Liver (tissue), 9 donors: ENCODE data around the gene STK11. TPM values are rescaled to one million over a fixed set of nuclear protein-coding genes. Genes with fewer than 3 reads are reported as not detected.

ENCODE experiments used
- DNase-seq: peaks from one replicate; pipeline ENCODE4 v3.0.0-alpha.2; 2017; ENCODE audit warnings: low spot score
- H3K27ac ChIP-seq, 2 donors: one replicate each; pipeline ENCODE4 v1.7.0; 2013; ENCODE audit warnings: inconsistent platforms in 2 of 2, low read length in 2 of 2, control low read depth in 1 of 2, low read depth in 1 of 2, mild to moderate bottlenecking in 1 of 2
- H3K27me3 ChIP-seq, 4 donors: one replicate each; pipeline versions ENCODE4 v1.6.1 to v1.7.0; 2013; ENCODE audit warnings: low read length in 3 of 4, inconsistent platforms in 1 of 4, mild to moderate bottlenecking in 1 of 4, moderate library complexity in 1 of 4; ENCODE audit not compliant: control insufficient read depth in 4 of 4, insufficient read depth in 4 of 4
- H3K36me3 ChIP-seq, 4 donors: one replicate each; pipeline versions ENCODE4 v1.6.1 to v1.7.0; 2013; ENCODE audit warnings: low read length in 3 of 4, mild to moderate bottlenecking in 3 of 4, low read depth in 1 of 4, moderate library complexity in 1 of 4; ENCODE audit not compliant: control insufficient read depth in 4 of 4, insufficient read depth in 3 of 4
- H3K4me1 ChIP-seq, 4 donors: one replicate each; pipeline versions ENCODE4 v1.6.1 to v1.7.0; 2013; ENCODE audit warnings: low read length in 3 of 4, mild to moderate bottlenecking in 3 of 4, moderate library complexity in 1 of 4; ENCODE audit not compliant: control insufficient read depth in 4 of 4, insufficient read depth in 4 of 4
- H3K4me3 ChIP-seq, 3 donors: one replicate each; pipeline versions ENCODE4 v1.6.1 to v1.7.0; 2013; ENCODE audit warnings: low read length in 3 of 3, control low read depth in 1 of 3, low read depth in 1 of 3, mild to moderate bottlenecking in 1 of 3
- H3K9ac ChIP-seq, 2 donors: one replicate each; pipeline ENCODE4 v1.7.0; 2013; ENCODE audit warnings: low read length in 2 of 2, mild to moderate bottlenecking in 2 of 2, moderate library complexity in 2 of 2, control low read depth in 1 of 2, low read depth in 1 of 2
- H3K9me3 ChIP-seq, 4 donors: one replicate each; pipeline versions ENCODE4 v1.6.1 to v1.7.0; 2013; ENCODE audit warnings: low read length in 3 of 4; ENCODE audit not compliant: control insufficient read depth in 4 of 4
- CTCF ChIP-seq: fragments of 150-350 bp; IDR thresholded peaks from 2 replicates; pipeline ENCODE4 v1.5.1; 2017; ENCODE audit warnings: improper control_type of control experiment, low read depth, low read length; ENCODE audit not compliant: missing input control
- EGR1 ChIP-seq, 2 donors: IDR thresholded peaks; 2 replicates each; pipeline ENCODE4 v1.6.1; 2016 to 2018; ENCODE audit warnings: antibody characterized with exemption in 2 of 2, low read depth in 2 of 2
- FOXA1 ChIP-seq: IDR thresholded peaks from 2 replicates; pipeline ENCODE4 v1.6.1; 2016; ENCODE audit warnings: antibody characterized with exemption
- FOXA2 ChIP-seq: IDR thresholded peaks from 2 replicates; pipeline ENCODE4 v1.6.1; 2016; ENCODE audit warnings: antibody characterized with exemption
- GABPA ChIP-seq, 2 donors: IDR thresholded peaks in 1 of 2; conservative IDR thresholded peaks in 1 of 2; 2 replicates each; pipeline ENCODE4 v1.6.1; 2016; ENCODE audit warnings: antibody characterized with exemption in 2 of 2, mild to moderate bottlenecking in 1 of 2, moderate library complexity in 1 of 2
- HNF4A ChIP-seq, 2 donors: conservative IDR thresholded peaks; 2 replicates each; pipeline ENCODE4 v1.6.1; 2016; ENCODE audit warnings: antibody characterized with exemption in 2 of 2, mild to moderate bottlenecking in 2 of 2
- HNF4G ChIP-seq: IDR thresholded peaks from 2 replicates; pipeline ENCODE4 v1.6.1; 2016; ENCODE audit warnings: antibody characterized with exemption
- JUND ChIP-seq, 2 donors: IDR thresholded peaks; 2 replicates each; pipeline ENCODE4 v1.6.1; 2016; ENCODE audit warnings: antibody characterized with exemption in 2 of 2
- MAX ChIP-seq: IDR thresholded peaks from 2 replicates; pipeline ENCODE4 v1.6.1; 2016; ENCODE audit warnings: antibody characterized with exemption
- NR2F2 ChIP-seq: IDR thresholded peaks from 2 replicates; pipeline ENCODE4 v1.6.1; 2016; ENCODE audit warnings: antibody characterized with exemption
- RAD21 ChIP-seq, 2 donors: IDR thresholded peaks; 2 replicates each; pipeline ENCODE4 v1.6.1; 2016; ENCODE audit warnings: antibody characterized with exemption in 2 of 2, mild to moderate bottlenecking in 2 of 2
- RXRA ChIP-seq, 2 donors: IDR thresholded peaks; 2 replicates each; pipeline ENCODE4 v1.6.1; 2017 to 2018; ENCODE audit warnings: antibody characterized with exemption in 2 of 2, mild to moderate bottlenecking in 1 of 2
- TAF1 ChIP-seq: conservative IDR thresholded peaks from 2 replicates; pipeline ENCODE4 v1.6.1; 2016; ENCODE audit warnings: antibody characterized with exemption, mild to moderate bottlenecking
- YY1 ChIP-seq: IDR thresholded peaks from 2 replicates; pipeline ENCODE4 v1.6.1; 2016; ENCODE audit warnings: antibody characterized with exemption, mild to moderate bottlenecking
- ZBTB33 ChIP-seq: IDR thresholded peaks from 2 replicates; pipeline ENCODE4 v1.6.1; 2016; ENCODE audit warnings: antibody characterized with exemption
- WGBS: extraction: QIAGEN DNeasy Blood & Tissue Kit; methylation state at CpG from one replicate; pipeline ENCODE4 v1.1.7; 2013; 5-methylcytosine and 5-hydroxymethylcytosine counted together
- polyA plus RNA-seq, 2 donors: library from polyadenylated mRNA; stranded (reverse) in 1 of 2; unstranded in 1 of 2; fragments of 200-250 nt in 1 of 2; fragments of >200 nt in 1 of 2; fragmentation: Nextera tagmentation in 1 of 2; extraction: Ambion mirVana in 1 of 2; gene quantifications; one replicate each; pipeline versions ENCODE4 v1.2.1 to v1.2.3, GENCODE V29; 2013 to 2015
- total RNA-seq, 2 donors: library from RNA; depleted of rRNA; stranded (reverse); fragments of >200 nt; gene quantifications; one replicate each; pipeline ENCODE4 v1.2.3, GENCODE V29; 2014
- TF ChIP-seq, protein P1 (sequence below): IDR thresholded peaks from 2 replicates; pipeline ENCODE4 v1.6.1; 2016; ENCODE audit warnings: antibody characterized with exemption, mild to moderate bottlenecking
- TF ChIP-seq, protein P2 (sequence below): IDR thresholded peaks from 2 replicates; pipeline ENCODE4 v1.6.1; 2016; ENCODE audit warnings: antibody characterized with exemption
- donor health status: healthy.
- donor health status: healthy.
- donor health status: healthy.
- donor health status: healthy.
- donor health status: healthy.

The STK11 gene
- total and polyA plus RNA-seq, 4 donors: 3.0 to 126 (median 35.5) TPM

GRCh38 chr19:1228161-1228957 lies 22.8 kb downstream of the STK11 start:
- WGBS: 97% methylated on average over 100 of the region's 100 CpGs
- Histone ChIP-seq H3K4me3 (no peak overlapping the region), H3K27ac (no peak overlapping the region), H3K9me3 (no peaks in the 10 kb centered on the region), H3K36me3 (peaks cover 0 to 22% (median 7%) of the 10 kb centered on the region in 4 donors), H3K9ac (no peak overlapping the region), H3K4me1 (peaks cover 0 to 5% (median under 1%) of the 10 kb centered on the region in 4 donors), H3K27me3 (no peaks in the 10 kb centered on the region)
- TF ChIP-seq FOXA2 (no peak), YY1 (no peak), RAD21 (IDR thresholded peaks at IDR 0.05) (no peak), RXRA (IDR thresholded peaks at IDR 0.05) (no peak), MAX (no peak), FOXA1 (no peak), CTCF (no peak), TAF1 (no peak), JUND (IDR thresholded peaks at IDR 0.05) (no peak), ZBTB33 (no peak), GABPA (IDR thresholded peaks at IDR 0.05 in 1 of 2, conservative IDR thresholded peaks at IDR 0.05 in 1 of 2) (no peak), NR2F2 (no peak), HNF4A (conservative IDR thresholded peaks at IDR 0.05) (no peak), HNF4G (no peak), EGR1 (IDR thresholded peaks at IDR 0.05; ENCODE audit: low read depth in 2 of 2) (no peak)
- TF ChIP-seq, protein P1, sequence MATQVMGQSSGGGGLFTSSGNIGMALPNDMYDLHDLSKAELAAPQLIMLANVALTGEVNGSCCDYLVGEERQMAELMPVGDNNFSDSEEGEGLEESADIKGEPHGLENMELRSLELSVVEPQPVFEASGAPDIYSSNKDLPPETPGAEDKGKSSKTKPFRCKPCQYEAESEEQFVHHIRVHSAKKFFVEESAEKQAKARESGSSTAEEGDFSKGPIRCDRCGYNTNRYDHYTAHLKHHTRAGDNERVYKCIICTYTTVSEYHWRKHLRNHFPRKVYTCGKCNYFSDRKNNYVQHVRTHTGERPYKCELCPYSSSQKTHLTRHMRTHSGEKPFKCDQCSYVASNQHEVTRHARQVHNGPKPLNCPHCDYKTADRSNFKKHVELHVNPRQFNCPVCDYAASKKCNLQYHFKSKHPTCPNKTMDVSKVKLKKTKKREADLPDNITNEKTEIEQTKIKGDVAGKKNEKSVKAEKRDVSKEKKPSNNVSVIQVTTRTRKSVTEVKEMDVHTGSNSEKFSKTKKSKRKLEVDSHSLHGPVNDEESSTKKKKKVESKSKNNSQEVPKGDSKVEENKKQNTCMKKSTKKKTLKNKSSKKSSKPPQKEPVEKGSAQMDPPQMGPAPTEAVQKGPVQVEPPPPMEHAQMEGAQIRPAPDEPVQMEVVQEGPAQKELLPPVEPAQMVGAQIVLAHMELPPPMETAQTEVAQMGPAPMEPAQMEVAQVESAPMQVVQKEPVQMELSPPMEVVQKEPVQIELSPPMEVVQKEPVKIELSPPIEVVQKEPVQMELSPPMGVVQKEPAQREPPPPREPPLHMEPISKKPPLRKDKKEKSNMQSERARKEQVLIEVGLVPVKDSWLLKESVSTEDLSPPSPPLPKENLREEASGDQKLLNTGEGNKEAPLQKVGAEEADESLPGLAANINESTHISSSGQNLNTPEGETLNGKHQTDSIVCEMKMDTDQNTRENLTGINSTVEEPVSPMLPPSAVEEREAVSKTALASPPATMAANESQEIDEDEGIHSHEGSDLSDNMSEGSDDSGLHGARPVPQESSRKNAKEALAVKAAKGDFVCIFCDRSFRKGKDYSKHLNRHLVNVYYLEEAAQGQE: no peak
- TF ChIP-seq, protein P2, sequence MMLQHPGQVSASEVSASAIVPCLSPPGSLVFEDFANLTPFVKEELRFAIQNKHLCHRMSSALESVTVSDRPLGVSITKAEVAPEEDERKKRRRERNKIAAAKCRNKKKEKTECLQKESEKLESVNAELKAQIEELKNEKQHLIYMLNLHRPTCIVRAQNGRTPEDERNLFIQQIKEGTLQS: no peak
- DNase-seq: no peak
